Measurements from ENCODE around the gene RARG. TPM values are rescaled to one million over a fixed set of nuclear protein-coding genes. Genes with fewer than 3 reads are reported as not detected.
"Not testable (repeated sequence)": the region's sequence is repeated elsewhere in the genome, so short reads cannot be mapped to it uniquely, and the experiment has no call there.

RARG gene
- total RNA-seq, 2 donors from 2014 or later, result 57.6 to 57.8 TPM

GRCh38 chr12:53205747-53206419 is 26.1 kb downstream of the RARG start:
- Mint-ChIP-seq H3K27me3 (no peaks in the 10 kb centered on the region), H3K27ac (peak overlapping the region; percentile 97), H3K4me3 (peak overlapping the region; percentile 99), H3K4me1 (peaks cover 70% of the 10 kb centered on the region), H3K36me3 (ENCODE audit: low read depth) (peaks cover 5% of the 10 kb centered on the region)
- peak; percentile 71 for ATAC-seq
- H3K9me3 ChIP-seq (ENCODE audit: control insufficient read depth, low read length, poor library complexity, severe bottlenecking), result no peaks in the 10 kb centered on the region
- no peak for DNase-seq

DNA sequence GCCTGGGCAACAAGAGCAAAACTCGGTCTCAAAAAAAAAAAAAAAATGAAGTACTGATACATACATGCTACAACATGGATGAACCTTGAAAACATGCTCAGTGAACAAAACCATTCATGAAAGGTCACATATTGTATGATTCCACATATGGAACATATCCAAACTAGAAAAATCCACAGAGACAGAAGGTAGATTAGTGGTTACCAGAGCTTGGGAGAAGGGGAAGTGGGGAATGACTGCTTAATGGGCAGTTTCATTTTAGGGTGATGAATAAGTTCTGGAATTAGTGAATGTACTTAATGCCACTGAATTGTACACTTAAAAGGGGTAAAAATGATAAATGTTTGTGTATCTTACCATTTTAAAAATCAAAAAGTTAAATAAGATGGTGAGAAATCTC is 27.7 kb downstream of the RARG start:
- Mint-ChIP-seq H3K36me3 (ENCODE audit: low read depth) (peaks cover 10% of the 10 kb centered on the region), H3K27me3 (no peaks in the 10 kb centered on the region), H3K27ac (peak overlapping the region; percentile 97), H3K4me1 (peaks cover 73% of the 10 kb centered on the region), H3K4me3 (peak overlapping the region; percentile 79)
- no peaks in the 10 kb centered on the region for H3K9me3 ChIP-seq (ENCODE audit: control insufficient read depth, low read length, poor library complexity, severe bottlenecking)
- no peak for ATAC-seq
- no peak for DNase-seq

DNA sequence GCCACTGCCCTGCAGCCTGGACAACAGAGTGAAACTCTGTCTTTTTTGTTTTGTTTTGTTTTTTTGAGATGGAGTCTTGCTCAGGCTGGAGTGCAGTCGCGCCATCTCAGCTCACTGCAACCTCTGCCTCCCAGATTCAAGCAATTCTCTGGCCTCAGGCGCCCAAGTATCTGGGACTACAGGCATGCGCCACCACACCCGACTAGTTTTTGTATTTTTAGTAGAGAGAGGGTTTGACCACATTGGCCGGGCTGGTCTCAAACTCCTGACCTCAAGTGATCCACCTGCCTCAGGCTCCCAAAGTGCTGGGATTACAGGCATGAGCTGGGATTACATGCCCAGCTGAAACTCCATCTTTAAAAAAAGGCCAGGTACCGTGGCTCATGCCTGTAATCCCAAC is 29.7 kb downstream of the RARG start:
- not testable (repeated sequence) for H3K27me3 Mint-ChIP-seq; DNase-seq; H3K4me3 Mint-ChIP-seq; ATAC-seq; H3K9me3 ChIP-seq (ENCODE audit: control insufficient read depth, low read length, poor library complexity, severe bottlenecking)
- Mint-ChIP-seq H3K27ac (peak overlapping the region; percentile 84), H3K4me1 (peaks cover 70% of the 10 kb centered on the region), H3K36me3 (ENCODE audit: low read depth) (peaks cover 12% of the 10 kb centered on the region)

DNA sequence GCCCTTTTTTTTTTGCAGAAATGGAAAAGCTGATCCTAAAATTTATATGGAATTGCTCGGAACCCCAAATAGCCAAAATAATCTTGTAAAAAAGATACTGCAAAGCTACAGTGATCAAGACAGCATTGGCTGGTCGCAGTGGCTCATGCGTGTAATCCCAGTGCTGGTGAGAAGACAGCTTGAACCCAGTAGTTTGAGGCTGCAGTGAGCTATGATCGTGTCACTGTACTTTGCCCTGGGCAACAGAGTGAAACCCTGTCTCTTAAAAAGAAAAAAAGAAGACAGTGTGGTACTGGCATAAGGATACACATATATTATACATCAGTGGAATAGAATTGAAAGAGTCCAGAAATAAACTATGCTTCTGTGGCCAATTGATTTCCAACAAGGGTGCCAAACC is 30.4 kb downstream of the RARG start:
- H3K9me3 ChIP-seq (ENCODE audit: control insufficient read depth, low read length, poor library complexity, severe bottlenecking), result no peaks in the 10 kb centered on the region
- ATAC-seq (no peak), DNase-seq (no peak)
- Mint-ChIP-seq H3K36me3 (ENCODE audit: low read depth) (peaks cover 16% of the 10 kb centered on the region), H3K27me3 (no peaks in the 10 kb centered on the region), H3K4me1 (peaks cover 66% of the 10 kb centered on the region), H3K4me3 (no peak overlapping the region), H3K27ac (peak overlapping the region; percentile 97)

DNA sequence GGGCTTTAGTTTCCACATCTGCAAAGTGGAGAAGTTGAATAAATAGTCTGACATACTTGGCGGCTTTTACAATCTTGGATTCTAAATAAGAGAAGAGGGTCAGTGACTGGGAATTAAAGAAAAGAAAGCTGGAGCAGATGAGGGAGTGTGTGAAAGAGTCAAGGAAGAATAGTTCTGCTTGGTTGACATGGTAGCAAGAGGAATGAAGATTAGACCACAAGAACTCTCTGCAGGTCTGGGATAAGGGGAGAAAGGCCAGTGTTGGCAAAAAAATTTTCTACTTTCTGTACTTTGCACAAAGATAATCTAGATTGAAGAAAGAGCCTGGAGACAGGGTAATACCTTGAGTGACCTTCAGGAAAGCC is 30.9 kb downstream of the RARG start:
- peak overlapping the region; percentile 86 for H3K4me3 Mint-ChIP-seq
- H3K9me3 ChIP-seq (ENCODE audit: control insufficient read depth, low read length, poor library complexity, severe bottlenecking), result no peaks in the 10 kb centered on the region
- peaks cover 17% of the 10 kb centered on the region for H3K36me3 Mint-ChIP-seq (ENCODE audit: low read depth)
- ATAC-seq, result no peak
- no peak for DNase-seq
- peak overlapping the region; percentile 97 for H3K27ac Mint-ChIP-seq
- no peaks in the 10 kb centered on the region for H3K27me3 Mint-ChIP-seq
- peaks cover 66% of the 10 kb centered on the region for H3K4me1 Mint-ChIP-seq

DNA sequence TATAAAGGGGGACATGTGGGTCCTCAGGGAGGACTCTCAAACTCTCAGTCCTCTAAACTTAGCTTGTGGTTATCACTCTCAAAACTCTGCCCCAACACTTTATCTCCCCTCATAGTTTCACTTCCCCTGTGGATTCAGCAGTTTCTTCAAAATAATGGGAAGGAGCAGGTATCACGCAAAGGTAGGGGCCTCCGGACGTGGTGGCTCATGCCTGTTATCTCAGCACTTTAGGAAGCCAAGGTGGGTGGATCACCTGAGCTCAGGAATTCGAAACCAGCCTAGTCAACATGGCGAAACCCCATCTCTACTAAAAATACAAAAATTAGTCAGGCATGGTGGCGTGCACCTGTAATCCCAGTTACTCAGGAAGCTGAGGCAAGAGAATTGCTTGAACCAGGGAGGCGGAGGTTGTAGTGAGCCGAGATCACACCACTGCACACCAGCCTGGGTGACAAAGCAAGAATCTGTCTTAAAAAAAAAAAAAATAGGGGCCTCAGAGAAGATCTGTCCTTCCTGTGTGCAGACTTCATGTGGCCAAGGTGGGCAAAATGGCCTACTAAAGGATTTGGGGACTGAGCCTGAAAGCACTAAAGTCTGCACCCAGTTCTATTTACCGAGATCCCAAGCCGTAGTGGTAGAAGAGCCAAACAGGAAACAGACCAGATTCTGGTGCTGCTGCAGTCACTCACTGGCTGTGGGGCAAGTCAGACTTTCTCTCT is 31.4 kb downstream of the RARG start:
- Mint-ChIP-seq H3K4me3 (peak overlapping the region; percentile 86), H3K27me3 (no peaks in the 10 kb centered on the region), H3K4me1 (peaks cover 61% of the 10 kb centered on the region), H3K27ac (peak overlapping the region; percentile 97), H3K36me3 (ENCODE audit: low read depth) (peaks cover 16% of the 10 kb centered on the region)
- H3K9me3 ChIP-seq (ENCODE audit: control insufficient read depth, low read length, poor library complexity, severe bottlenecking), result no peaks in the 10 kb centered on the region
- DNase-seq (no peak), ATAC-seq (peak; percentile 44)

GRCh38 chr12:53200107-53200457 is 31.9 kb downstream of the RARG start:
- Mint-ChIP-seq H3K36me3 (ENCODE audit: low read depth) (peaks cover 16% of the 10 kb centered on the region), H3K27ac (peak overlapping the region; percentile 97), H3K4me1 (peaks cover 57% of the 10 kb centered on the region), H3K27me3 (no peaks in the 10 kb centered on the region), H3K4me3 (peak overlapping the region; percentile 86)
- no peak for DNase-seq
- no peaks in the 10 kb centered on the region for H3K9me3 ChIP-seq (ENCODE audit: control insufficient read depth, low read length, poor library complexity, severe bottlenecking)
- ATAC-seq, result no peak

DNA sequence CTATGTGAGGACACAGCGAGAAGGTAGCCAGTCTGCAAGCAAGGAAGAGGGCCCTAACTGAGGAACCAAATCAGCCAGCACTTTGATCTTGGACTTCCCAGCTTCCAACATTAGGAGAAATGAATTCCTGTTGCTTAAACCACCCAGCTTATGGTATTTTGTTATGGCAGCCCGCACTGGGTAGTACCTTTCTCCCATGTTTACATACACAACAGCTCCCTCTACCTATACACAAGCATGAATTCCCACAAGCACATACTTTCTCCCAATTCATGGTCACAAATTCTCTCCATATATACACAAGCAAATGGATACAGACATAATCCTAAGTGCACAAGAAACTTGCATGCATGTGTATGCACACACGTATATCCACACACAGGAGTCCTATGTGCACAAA is 32.3 kb downstream of the RARG start:
- Mint-ChIP-seq H3K4me3 (peak overlapping the region; percentile 86), H3K27ac (peak overlapping the region; percentile 97), H3K4me1 (peaks cover 55% of the 10 kb centered on the region), H3K36me3 (ENCODE audit: low read depth) (peaks cover 16% of the 10 kb centered on the region), H3K27me3 (no peaks in the 10 kb centered on the region)
- no peak for ATAC-seq
- H3K9me3 ChIP-seq (ENCODE audit: control insufficient read depth, low read length, poor library complexity, severe bottlenecking), result no peaks in the 10 kb centered on the region
- no peak for DNase-seq

GRCh38 chr12:53198486-53199110 is 33.4 kb downstream of the RARG start:
- Mint-ChIP-seq H3K27me3 (no peaks in the 10 kb centered on the region), H3K4me1 (peaks cover 48% of the 10 kb centered on the region), H3K4me3 (peak overlapping the region; percentile 89), H3K27ac (peak overlapping the region; percentile 99), H3K36me3 (ENCODE audit: low read depth) (peaks cover 18% of the 10 kb centered on the region)
- ATAC-seq, result peak; percentile 54
- DNase-seq, result no peak
- no peaks in the 10 kb centered on the region for H3K9me3 ChIP-seq (ENCODE audit: control insufficient read depth, low read length, poor library complexity, severe bottlenecking)

GRCh38 chr12:53197011-53197640 is 34.9 kb downstream of the RARG start:
- Mint-ChIP-seq H3K27me3 (no peaks in the 10 kb centered on the region), H3K4me1 (peaks cover 44% of the 10 kb centered on the region), H3K36me3 (ENCODE audit: low read depth) (peaks cover 19% of the 10 kb centered on the region), H3K27ac (peak overlapping the region; percentile 99), H3K4me3 (peak overlapping the region; percentile 41)
- H3K9me3 ChIP-seq (ENCODE audit: control insufficient read depth, low read length, poor library complexity, severe bottlenecking), result no peaks in the 10 kb centered on the region
- ATAC-seq (no peak), DNase-seq (no peak)

DNA sequence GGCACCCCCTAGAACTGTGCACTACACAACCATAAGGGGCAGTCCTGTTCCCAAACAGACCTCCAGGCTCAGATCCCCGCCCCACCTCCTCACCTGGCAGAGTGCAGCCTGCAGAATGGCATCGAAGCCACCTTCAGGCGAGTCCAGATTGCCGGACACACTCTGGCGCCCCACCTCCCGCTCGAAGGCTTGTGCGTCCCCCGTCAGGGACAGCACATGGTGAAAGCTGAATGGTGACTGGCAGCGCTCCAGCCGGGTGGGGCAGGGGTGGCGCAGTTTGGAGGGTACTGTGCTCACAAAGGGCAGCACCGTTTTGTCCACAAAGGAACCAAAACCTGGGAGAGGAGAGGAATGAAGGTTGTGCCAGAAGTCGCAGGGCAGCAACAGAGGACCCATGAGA is 35.5 kb downstream of the RARG start:
- no peaks in the 10 kb centered on the region for H3K9me3 ChIP-seq (ENCODE audit: control insufficient read depth, low read length, poor library complexity, severe bottlenecking)
- H3K36me3 Mint-ChIP-seq (ENCODE audit: low read depth), result peaks cover 20% of the 10 kb centered on the region
- DNase-seq, result no peak
- H3K4me1 Mint-ChIP-seq, result peaks cover 45% of the 10 kb centered on the region
- no peak overlapping the region for H3K4me3 Mint-ChIP-seq
- H3K27me3 Mint-ChIP-seq, result no peaks in the 10 kb centered on the region
- H3K27ac Mint-ChIP-seq, result peak overlapping the region; percentile 99
- ATAC-seq, result no peak

DNA sequence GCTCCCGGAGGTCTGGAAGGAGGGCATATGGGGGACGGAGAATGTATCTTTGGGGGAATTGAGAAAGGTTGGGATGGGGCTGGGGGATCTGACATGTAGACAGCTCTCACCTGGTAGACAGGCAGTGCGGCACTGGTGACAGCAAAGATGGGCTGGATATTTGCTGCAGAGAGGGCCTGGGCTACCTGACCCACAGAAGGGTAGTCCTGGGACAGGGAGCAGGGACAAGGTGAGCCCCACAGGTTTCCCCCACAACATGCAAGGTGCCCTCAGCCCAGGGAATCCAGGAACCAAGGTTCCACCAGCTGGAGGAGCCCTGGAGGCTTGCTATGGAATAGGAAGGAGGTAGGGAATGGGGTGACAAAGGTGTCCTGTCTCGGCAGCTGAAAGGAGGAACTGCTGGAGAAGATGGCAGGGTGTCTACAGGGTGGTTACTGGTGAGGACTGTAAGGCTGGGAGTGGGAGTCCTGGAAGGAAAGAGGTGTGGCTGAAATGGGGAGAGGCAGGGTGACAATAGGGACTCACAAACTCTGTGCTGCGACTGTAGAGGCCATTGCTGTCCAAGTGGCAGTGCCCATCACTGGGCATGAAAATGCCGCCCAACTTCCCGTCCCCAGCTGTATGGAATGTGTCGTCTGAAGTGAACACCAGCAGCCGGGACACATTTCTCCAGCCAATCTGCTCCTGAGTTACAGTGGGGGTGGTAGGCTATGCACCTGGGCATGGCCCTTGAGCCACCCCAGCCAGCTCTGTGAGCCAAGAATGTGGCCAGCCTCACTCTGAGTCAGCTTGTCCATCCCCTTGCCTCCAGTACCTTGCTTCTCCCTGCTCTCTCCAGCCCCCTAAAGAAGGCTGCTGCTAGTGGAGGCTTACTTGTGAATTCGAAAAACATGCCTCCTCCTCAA is 36.2 kb downstream of the RARG start:
- no peaks in the 10 kb centered on the region for H3K9me3 ChIP-seq (ENCODE audit: control insufficient read depth, low read length, poor library complexity, severe bottlenecking)
- Mint-ChIP-seq H3K36me3 (ENCODE audit: low read depth) (peaks cover 16% of the 10 kb centered on the region), H3K4me1 (peaks cover 45% of the 10 kb centered on the region), H3K4me3 (no peak overlapping the region), H3K27ac (peak overlapping the region; percentile 99), H3K27me3 (no peaks in the 10 kb centered on the region)
- ATAC-seq, result no peak
- no peak for DNase-seq

Data from T-helper 17 cell (primary cell).